Natural killer cell (primary cell): Measurements from ENCODE around the gene WIPF3. TPM values are rescaled to one million over a fixed set of nuclear protein-coding genes. Genes with fewer than 3 reads are reported as not detected.
A peak's percentile ranks its signal among the peaks of the same experiment; 100 is the strongest.

Experiments used
- ATAC-seq, 3 donors: fragments of 150-1000 bp in 2 of 3; fragments of 200-7000 bp in 1 of 3; cut with Tn5 transposase; 1 replicate in 1 of 3; 2 replicates in 2 of 3; pipeline ENCODE4 v1.10.0; 2021; ENCODE audit warnings: mild to moderate bottlenecking in 2 of 3, moderate library complexity in 2 of 3
- DNase-seq, 2 donors: peaks; one replicate each; pipeline versions ENCODE4 v3.0.0 to v3.0.0-alpha.2; 2013 to 2021; ENCODE audit warnings: mixed read lengths in 1 of 2
- H3K27ac ChIP-seq: one replicate; pipeline ENCODE4 v1.5.1; 2013; ENCODE audit warnings: mild to moderate bottlenecking, low read length
- H3K27me3 ChIP-seq: one replicate; pipeline ENCODE4 v1.6.1; 2013; ENCODE audit warnings: low read length; ENCODE audit not compliant: control insufficient read depth, insufficient read depth
- H3K36me3 ChIP-seq: one replicate; pipeline ENCODE4 v1.6.1; 2013; ENCODE audit warnings: low read length; ENCODE audit not compliant: control insufficient read depth, insufficient read depth
- H3K4me1 ChIP-seq: one replicate; pipeline ENCODE4 v1.6.1; 2013; ENCODE audit warnings: low read length; ENCODE audit not compliant: control insufficient read depth, insufficient read depth
- H3K4me3 ChIP-seq: one replicate; pipeline ENCODE4 v1.5.1; 2013; ENCODE audit warnings: low read length
- H3K9me3 ChIP-seq: one replicate; pipeline ENCODE4 v1.6.1; 2013; ENCODE audit warnings: low read length; ENCODE audit not compliant: control insufficient read depth, insufficient read depth
- H3K27ac Mint-ChIP-seq, 2 donors: one replicate each; pipeline ENCODE4 v1.8.0; 2022; ENCODE audit warnings: mild to moderate bottlenecking in 2 of 2, mixed read lengths in 2 of 2, moderate library complexity in 1 of 2
- H3K27me3 Mint-ChIP-seq, 2 donors: one replicate each; pipeline ENCODE4 v1.8.0; 2022; ENCODE audit warnings: low read depth in 2 of 2, mixed read lengths in 2 of 2
- H3K36me3 Mint-ChIP-seq: one replicate; pipeline ENCODE4 v1.8.0; 2022; ENCODE audit warnings: mixed read lengths
- H3K4me1 Mint-ChIP-seq, 2 donors: one replicate each; pipeline ENCODE4 v1.8.0; 2022; ENCODE audit warnings: mixed read lengths in 2 of 2
- H3K4me3 Mint-ChIP-seq: one replicate; pipeline ENCODE4 v1.8.0; 2022; ENCODE audit warnings: mild to moderate bottlenecking, moderate library complexity, mixed read lengths
- H3K9me3 Mint-ChIP-seq, 2 donors: one replicate each; pipeline ENCODE4 v1.8.0; 2022; ENCODE audit warnings: mixed read lengths in 2 of 2
- CTCF ChIP-seq: fragments of 200-600 bp; IDR thresholded peaks from one replicate; pipeline ENCODE4 v1.8.0; 2022; ENCODE audit warnings: antibody characterized with exemption
- WGBS: methylation state at CpG from one replicate; pipeline ENCODE4 v1.1.7; 2013; ENCODE audit warnings: missing lambda C conversion rate; ENCODE audit not compliant: insufficient coverage; 5-methylcytosine and 5-hydroxymethylcytosine counted together
- intact Hi-C: fragments of 100-400 bp; cut with micrococcal nuclease; formaldehyde crosslinking; loops from one replicate; pipeline ENCODE4 v1.14.2; 2022
- total RNA-seq, 4 donors: library from RNA; stranded (reverse); fragments of 120-200 nt in 1 of 4; gene quantifications; one replicate each; pipeline versions ENCODE4 v1.2.3 to v1.2.4, GENCODE V29; 2013 to 2022

The WIPF3 gene
- total RNA-seq, 3 donors from 2014 or later (not counting 1 experiment from before 2014, with no cell fraction given), result not detected

GRCh38 chr7:29950480-29950879 is 144.2 kb downstream of the WIPF3 start:
- no peak overlapping the region for H3K27ac Mint-ChIP-seq
- H3K9me3 Mint-ChIP-seq, result no peaks in the 10 kb centered on the region
- Histone ChIP-seq H3K27ac (no peak overlapping the region), H3K27me3 (no peaks in the 10 kb centered on the region), H3K9me3 (no peaks in the 10 kb centered on the region), H3K4me1 (peaks cover under 1% of the 10 kb centered on the region), H3K4me3 (no peak overlapping the region), H3K36me3 (peaks cover 2% of the 10 kb centered on the region)
- intact Hi-C loops, result loop anchor here (10.0 kb wide), 1 partner anchor 114 kb away; no protein-coding TSS in a partner anchor
- ATAC-seq, result no peak
- peaks cover 22 to 37% of the 10 kb centered on the region in 2 donors for H3K4me1 Mint-ChIP-seq
- H3K4me3 Mint-ChIP-seq, result no peak overlapping the region
- WGBS, result 92% methylated on average over 8 of the region's 8 CpGs
- H3K36me3 Mint-ChIP-seq, result no peaks in the 10 kb centered on the region
- no peak for DNase-seq
- no peaks in the 10 kb centered on the region for H3K27me3 Mint-ChIP-seq
- no peak for TF ChIP-seq CTCF

GRCh38 chr7:29951206-29951605 is 144.9 kb downstream of the WIPF3 start:
- Histone ChIP-seq H3K36me3 (peaks cover 2% of the 10 kb centered on the region), H3K9me3 (no peaks in the 10 kb centered on the region), H3K27me3 (no peaks in the 10 kb centered on the region), H3K4me1 (peaks cover 8% of the 10 kb centered on the region), H3K4me3 (no peak overlapping the region), H3K27ac (no peak overlapping the region)
- no peaks in the 10 kb centered on the region for H3K27me3 Mint-ChIP-seq
- 94% methylated on average over 8 of the region's 8 CpGs for WGBS
- ATAC-seq, result no peak
- H3K27ac Mint-ChIP-seq, result no peak overlapping the region
- no peak for TF ChIP-seq CTCF
- H3K4me3 Mint-ChIP-seq, result no peak overlapping the region
- no peak for DNase-seq
- no peaks in the 10 kb centered on the region for H3K9me3 Mint-ChIP-seq
- H3K4me1 Mint-ChIP-seq, result peaks cover 29 to 44% of the 10 kb centered on the region in 2 donors
- intact Hi-C loops, result loop anchor here (10.0 kb wide), 1 partner anchor 114 kb away; no protein-coding TSS in a partner anchor
- H3K36me3 Mint-ChIP-seq, result no peaks in the 10 kb centered on the region

GRCh38 chr7:29953726-29954347 is 147.5 kb downstream of the WIPF3 start:
- Histone ChIP-seq H3K27ac (no peak overlapping the region), H3K36me3 (peaks cover 2% of the 10 kb centered on the region), H3K9me3 (no peaks in the 10 kb centered on the region), H3K27me3 (no peaks in the 10 kb centered on the region), H3K4me1 (peaks cover 16% of the 10 kb centered on the region), H3K4me3 (no peak overlapping the region)
- Mint-ChIP-seq H3K36me3 (no peaks in the 10 kb centered on the region), H3K4me3 (no peak overlapping the region), H3K9me3 (no peaks in the 10 kb centered on the region), H3K27me3 (no peaks in the 10 kb centered on the region), H3K27ac (peak overlapping the region in 1 of 2 donors; percentile 61), H3K4me1 (peaks cover 44 to 58% of the 10 kb centered on the region in 2 donors)
- 78% methylated on average over 1 of the region's 4 CpGs for WGBS
- intact Hi-C loops, result loop anchor here (10.0 kb wide), 1 partner anchor 111 kb away; no protein-coding TSS in a partner anchor
- DNase-seq (no peak), ATAC-seq (no peak)
- peak; percentile 11 for TF ChIP-seq CTCF
